GM19395 (cell line): Measurements from ENCODE around the gene CYTH3.

ENCODE experiments used
- ATAC-seq: cut with Tn5 transposase; IDR thresholded peaks from one replicate; pipeline ENCODE4 v1.9.1; 2021; ENCODE audit warnings: mild to moderate bottlenecking, moderate library complexity; ENCODE audit not compliant: unreplicated experiment

Gene CYTH3

GRCh38 chr7:6258440-6259182, 13.8 kb downstream of the CYTH3 start:
- no peak for ATAC-seq

- peak; percentile 18 for ATAC-seq
Measured at GRCh38 chr7:6257675-6258074, 14.7 kb downstream of the CYTH3 start.

GRCh38 chr7:6256677-6257535, 15.5 kb downstream of the CYTH3 start:
- peak; percentile 79 for ATAC-seq

- no peak for ATAC-seq
Measured at GRCh38 chr7:6256109-6256483, 16.3 kb downstream of the CYTH3 start.

GRCh38 chr7:6254866-6255265, 17.6 kb downstream of the CYTH3 start:
- no peak for ATAC-seq

- ATAC-seq = no peak
Measured at GRCh38 chr7:6252748-6253147, 19.7 kb downstream of the CYTH3 start.

- no peak for ATAC-seq
Measured at GRCh38 chr7:6252341-6252746, 20.1 kb downstream of the CYTH3 start.

- ATAC-seq = no peak
Measured at GRCh38 chr7:6251653-6252052, 20.8 kb downstream of the CYTH3 start.

GRCh38 chr7:6250364-6250833, 22.0 kb downstream of the CYTH3 start:
- ATAC-seq = peak; percentile 88

GRCh38 chr7:6249043-6249442, 23.4 kb downstream of the CYTH3 start:
- no peak for ATAC-seq

- no peak for ATAC-seq
Measured at GRCh38 chr7:6248581-6248980, 23.8 kb downstream of the CYTH3 start.

- no peak for ATAC-seq
Measured at GRCh38 chr7:6246251-6246917, 26.0 kb downstream of the CYTH3 start.

GRCh38 chr7:6244021-6244420, 28.4 kb downstream of the CYTH3 start:
- no peak for ATAC-seq

- no peak for ATAC-seq
Measured at GRCh38 chr7:6243168-6243567, 29.3 kb downstream of the CYTH3 start.

GRCh38 chr7:6242561-6242960, 29.9 kb downstream of the CYTH3 start:
- no peak for ATAC-seq

GRCh38 chr7:6241607-6241973, 30.8 kb downstream of the CYTH3 start:
- ATAC-seq = no peak

GRCh38 chr7:6238309-6238925, 34.0 kb downstream of the CYTH3 start:
- no peak for ATAC-seq

GRCh38 chr7:6237730-6238129, 34.7 kb downstream of the CYTH3 start:
- no peak for ATAC-seq

- ATAC-seq = no peak
Measured at GRCh38 chr7:6237011-6237410, 35.4 kb downstream of the CYTH3 start.

GRCh38 chr7:6235029-6235871, 37.2 kb downstream of the CYTH3 start:
- ATAC-seq = no peak
